ENCODE data around the gene TBC1D22A. TPM values are rescaled to one million over a fixed set of nuclear protein-coding genes. Genes with fewer than 3 reads are reported as not detected.

TBC1D22A gene
- total and polyA plus RNA-seq, 4 experiments from 2014 or later = 20.6 to 49.2 (median 36.7) TPM

DNA sequence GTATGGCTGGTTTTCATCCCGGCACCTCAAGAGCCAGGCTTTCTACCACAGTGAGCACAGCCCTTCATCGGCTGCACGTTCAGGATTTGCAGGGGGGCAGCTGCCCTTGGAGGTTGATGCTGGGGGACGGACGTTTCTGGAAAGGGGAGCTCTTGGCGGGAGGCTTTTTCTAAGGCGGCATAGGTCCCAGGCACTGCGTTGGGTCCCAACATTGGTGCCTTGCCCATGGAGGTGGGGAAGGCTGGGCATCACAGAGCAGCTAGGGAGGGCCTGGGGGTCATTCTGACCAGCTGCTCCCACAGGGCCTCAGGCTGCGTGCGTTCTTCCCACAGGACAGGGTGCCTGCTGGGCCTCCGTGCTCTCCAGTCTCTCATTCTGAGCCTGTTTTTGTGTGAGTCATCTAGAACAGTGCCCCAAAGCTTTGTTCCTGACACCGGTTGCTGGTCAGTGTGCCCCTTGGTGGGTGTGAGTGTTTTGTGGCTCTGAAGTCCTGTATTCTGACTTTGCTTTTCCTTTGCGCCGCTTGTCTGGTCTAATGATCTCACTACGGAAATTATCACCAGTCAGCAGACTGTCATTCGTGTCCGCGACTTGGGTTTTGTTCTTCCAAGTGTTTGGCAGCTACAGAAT, 275.9 kb downstream of the TBC1D22A start:
- intact Hi-C loops (cut with micrococcal nuclease) = no loop called here
- POLR2A ChIA-PET (ENCODE audit: partially characterized antibody) = no interaction called here
- Histone ChIP-seq H3K27me3 (ENCODE audit: insufficient read depth, low read length) (no peaks in the 10 kb centered on the region), H3K36me3 (ENCODE audit: insufficient read depth, low read length) (no peaks in the 10 kb centered on the region), H3K4me1 (ENCODE audit: insufficient read depth, low read length) (no peaks in the 10 kb centered on the region), H3K9me3 (ENCODE audit: control insufficient read depth in 1 of 2, low read length in 2 of 2) (no peaks in the 10 kb centered on the region), H3K27ac (ENCODE audit: low read depth, low read length) (no peak overlapping the region), H3K4me3 (ENCODE audit: low read length in 2 of 2) (no peak overlapping the region)
- Mint-ChIP-seq H3K9me3 (peaks cover 0 to 2% (median 0%) of the 10 kb centered on the region in 8 donors), H3K27ac (peak overlapping the region in 1 of 7 donors; percentile 23), H3K4me3 (no peak overlapping the region), H3K36me3 (peaks cover 25 to 30% of the 10 kb centered on the region in 2 donors), H3K4me1 (peaks cover 8 to 26% (median 19%) of the 10 kb centered on the region in 4 donors), H3K27me3 (no peaks in the 10 kb centered on the region)
- DNase-seq = no peak
- CTCF ChIA-PET (ENCODE audit: partially characterized antibody) = no interaction called here

DNA sequence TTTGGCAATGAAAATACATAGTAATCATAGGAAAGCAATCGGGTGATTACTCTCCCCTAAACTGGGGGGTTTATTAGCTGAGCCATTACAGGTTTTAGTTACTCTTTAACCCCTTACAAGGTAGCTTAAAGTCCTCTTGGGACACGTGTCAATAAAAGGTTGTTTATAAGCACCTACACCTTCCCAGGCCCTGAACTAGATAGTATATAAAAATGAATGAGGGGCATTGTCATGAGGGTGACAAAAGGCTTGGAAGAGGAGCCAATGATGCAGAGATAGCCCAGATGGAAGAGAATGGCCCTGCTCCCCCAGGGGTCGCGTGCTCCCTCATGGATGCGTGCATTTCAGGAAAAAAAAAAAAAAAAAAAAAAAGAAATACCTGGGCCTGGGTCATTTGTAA, 276.9 kb downstream of the TBC1D22A start:
- Histone ChIP-seq H3K27ac (ENCODE audit: low read depth, low read length) (no peak overlapping the region), H3K27me3 (ENCODE audit: insufficient read depth, low read length) (no peaks in the 10 kb centered on the region), H3K36me3 (ENCODE audit: insufficient read depth, low read length) (no peaks in the 10 kb centered on the region), H3K4me3 (ENCODE audit: low read length in 2 of 2) (no peak overlapping the region), H3K9me3 (ENCODE audit: control insufficient read depth in 1 of 2, low read length in 2 of 2) (no peaks in the 10 kb centered on the region), H3K4me1 (ENCODE audit: insufficient read depth, low read length) (no peaks in the 10 kb centered on the region)
- no peak for DNase-seq
- Mint-ChIP-seq H3K27ac (no peak overlapping the region), H3K4me1 (peaks cover 12 to 33% (median 28%) of the 10 kb centered on the region in 4 donors), H3K4me3 (no peak overlapping the region), H3K27me3 (no peaks in the 10 kb centered on the region), H3K36me3 (peaks cover 25 to 27% of the 10 kb centered on the region in 2 donors), H3K9me3 (no peaks in the 10 kb centered on the region)
- POLR2A ChIA-PET (ENCODE audit: partially characterized antibody) = no interaction called here
- CTCF ChIA-PET (ENCODE audit: partially characterized antibody) = no interaction called here
- intact Hi-C loops (cut with micrococcal nuclease) = no loop called here

DNA sequence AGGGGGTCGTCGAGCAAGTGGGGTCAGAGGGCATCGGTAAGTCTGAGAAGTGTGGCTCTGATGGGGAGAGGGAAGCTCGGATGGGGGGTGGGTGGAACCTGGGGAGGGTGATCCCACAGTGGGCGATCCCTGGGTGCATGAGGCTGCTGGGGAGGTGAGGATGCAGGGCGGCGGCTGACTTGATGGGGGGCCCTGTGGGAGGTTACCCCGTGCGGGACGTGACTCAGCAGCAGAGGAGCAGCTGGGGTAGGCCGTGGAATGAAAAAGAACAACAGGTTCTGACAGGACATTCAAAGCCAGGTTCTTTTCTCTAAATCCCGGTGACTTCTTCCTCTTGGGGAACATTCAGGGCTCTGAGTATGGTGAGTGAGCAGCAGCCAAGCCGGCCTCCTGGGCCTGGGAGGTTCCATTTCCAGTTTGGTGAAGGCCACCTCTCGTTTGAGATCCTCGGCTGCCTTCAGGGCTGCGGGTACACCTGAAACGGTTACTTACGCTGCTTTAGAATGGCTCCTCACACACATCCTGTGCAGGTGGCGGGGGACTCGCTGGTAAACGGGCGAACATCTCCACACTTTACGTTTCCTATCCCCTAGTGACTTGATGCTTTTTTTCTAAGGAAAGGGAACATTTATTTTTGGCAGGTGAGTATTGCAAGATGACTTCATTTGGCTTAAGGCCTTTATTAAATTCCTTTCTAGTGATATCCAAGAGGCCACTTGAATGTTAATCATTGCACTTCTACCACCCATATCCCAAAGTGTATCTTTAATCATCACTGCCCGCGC, 278.2 kb downstream of the TBC1D22A start:
- Mint-ChIP-seq H3K27ac (peak overlapping the region in 1 of 7 donors; percentile 29), H3K4me3 (no peak overlapping the region), H3K9me3 (no peaks in the 10 kb centered on the region), H3K27me3 (no peaks in the 10 kb centered on the region), H3K36me3 (peaks cover 25 to 26% of the 10 kb centered on the region in 2 donors), H3K4me1 (peaks cover 16 to 38% (median 32%) of the 10 kb centered on the region in 4 donors)
- POLR2A ChIA-PET (ENCODE audit: partially characterized antibody) = no interaction called here
- Histone ChIP-seq H3K27ac (ENCODE audit: low read depth, low read length) (no peak overlapping the region), H3K27me3 (ENCODE audit: insufficient read depth, low read length) (no peaks in the 10 kb centered on the region), H3K4me1 (ENCODE audit: insufficient read depth, low read length) (no peaks in the 10 kb centered on the region), H3K36me3 (ENCODE audit: insufficient read depth, low read length) (no peaks in the 10 kb centered on the region), H3K4me3 (ENCODE audit: low read length in 2 of 2) (no peak overlapping the region), H3K9me3 (ENCODE audit: control insufficient read depth in 1 of 2, low read length in 2 of 2) (no peaks in the 10 kb centered on the region)
- CTCF ChIA-PET (ENCODE audit: partially characterized antibody) = no interaction called here
- DNase-seq = no peak
- intact Hi-C loops (cut with micrococcal nuclease) = no loop called here

GRCh38 chr22:47041271-47042115, 279.0 kb downstream of the TBC1D22A start:
- DNase-seq = no peak
- H3K4me3 ChIP-seq (ENCODE audit: low read length in 2 of 2) = no peak overlapping the region
- POLR2A ChIA-PET (ENCODE audit: partially characterized antibody) = no interaction called here
- no peaks in the 10 kb centered on the region for H3K4me1 ChIP-seq (ENCODE audit: insufficient read depth, low read length)
- no peak overlapping the region for H3K27ac ChIP-seq (ENCODE audit: low read depth, low read length)
- Mint-ChIP-seq H3K36me3 (peaks cover 23 to 25% of the 10 kb centered on the region in 2 donors), H3K9me3 (no peaks in the 10 kb centered on the region), H3K4me1 (peaks cover 17 to 38% (median 33%) of the 10 kb centered on the region in 4 donors), H3K27me3 (no peaks in the 10 kb centered on the region), H3K4me3 (no peak overlapping the region), H3K27ac (peak overlapping the region in 1 of 7 donors; percentile 82)
- CTCF ChIA-PET (ENCODE audit: partially characterized antibody) = no interaction called here
- intact Hi-C loops (cut with micrococcal nuclease) = no loop called here
- no peaks in the 10 kb centered on the region for H3K27me3 ChIP-seq (ENCODE audit: insufficient read depth, low read length)
- H3K9me3 ChIP-seq (ENCODE audit: control insufficient read depth in 1 of 2, low read length in 2 of 2) = no peaks in the 10 kb centered on the region
- no peaks in the 10 kb centered on the region for H3K36me3 ChIP-seq (ENCODE audit: insufficient read depth, low read length)

DNA sequence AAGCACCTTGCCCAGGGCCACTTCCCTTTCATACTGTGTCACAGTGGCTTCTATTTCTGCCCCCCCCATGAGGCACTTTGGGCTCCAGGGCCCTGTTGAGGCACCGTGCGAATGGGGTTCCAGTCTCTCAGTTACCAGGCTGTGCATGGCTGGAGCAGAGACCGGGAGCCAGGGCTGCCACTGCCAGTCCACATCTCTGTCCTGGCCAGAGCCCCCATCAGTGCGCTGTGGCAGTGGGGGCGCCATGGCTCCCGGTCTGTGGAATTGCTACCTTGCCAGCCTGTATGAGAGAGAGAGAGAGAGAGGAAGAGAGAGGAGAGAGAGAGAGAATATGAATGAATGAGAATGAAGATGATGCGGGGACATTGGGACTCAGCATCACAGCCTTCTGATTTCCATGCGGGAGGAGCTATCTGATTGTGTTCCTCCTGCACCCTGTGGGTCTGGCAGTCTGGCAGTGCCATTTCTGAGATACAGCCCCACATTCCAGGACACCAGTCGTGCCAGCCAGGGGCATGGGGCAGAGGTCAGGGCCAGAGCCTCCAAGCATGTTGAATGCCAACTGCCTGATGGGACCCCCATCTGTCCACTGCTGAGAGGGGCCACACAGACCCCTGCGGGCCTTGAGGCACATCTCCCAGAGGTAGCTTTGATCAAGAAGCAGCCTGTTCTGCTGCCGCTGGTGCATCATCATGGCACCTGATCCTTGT, 279.8 kb downstream of the TBC1D22A start:
- Histone ChIP-seq H3K36me3 (ENCODE audit: insufficient read depth, low read length) (no peaks in the 10 kb centered on the region), H3K4me1 (ENCODE audit: insufficient read depth, low read length) (no peaks in the 10 kb centered on the region), H3K4me3 (ENCODE audit: low read length in 2 of 2) (no peak overlapping the region), H3K9me3 (ENCODE audit: control insufficient read depth in 1 of 2, low read length in 2 of 2) (no peaks in the 10 kb centered on the region), H3K27ac (ENCODE audit: low read depth, low read length) (no peak overlapping the region), H3K27me3 (ENCODE audit: insufficient read depth, low read length) (no peaks in the 10 kb centered on the region)
- Mint-ChIP-seq H3K27me3 (no peaks in the 10 kb centered on the region), H3K4me3 (peak overlapping the region in 1 of 8 donors; percentile 29), H3K27ac (peak overlapping the region in 4 of 7 donors; percentile 12 to 53 (median 30)), H3K36me3 (peaks cover 21 to 25% of the 10 kb centered on the region in 2 donors), H3K4me1 (peaks cover 21 to 38% (median 34%) of the 10 kb centered on the region in 4 donors), H3K9me3 (no peaks in the 10 kb centered on the region)
- ChIA-PET CTCF (ENCODE audit: partially characterized antibody) (no interaction called here), POLR2A (ENCODE audit: partially characterized antibody) (no interaction called here)
- intact Hi-C loops (cut with micrococcal nuclease) = no loop called here
- DNase-seq = no peak

GRCh38 chr22:47042861-47043496, 280.5 kb downstream of the TBC1D22A start:
- H3K27ac Mint-ChIP-seq = peak overlapping the region in 1 of 7 donors; percentile 62
- ChIA-PET POLR2A (ENCODE audit: partially characterized antibody) (no interaction called here), CTCF (ENCODE audit: partially characterized antibody) (no interaction called here)
- H3K4me3 Mint-ChIP-seq = peak overlapping the region in 1 of 8 donors; percentile 60
- Histone ChIP-seq H3K9me3 (ENCODE audit: control insufficient read depth in 1 of 2, low read length in 2 of 2) (no peaks in the 10 kb centered on the region), H3K4me3 (ENCODE audit: low read length in 2 of 2) (no peak overlapping the region), H3K4me1 (ENCODE audit: insufficient read depth, low read length) (no peaks in the 10 kb centered on the region), H3K27ac (ENCODE audit: low read depth, low read length) (no peak overlapping the region), H3K27me3 (ENCODE audit: insufficient read depth, low read length) (no peaks in the 10 kb centered on the region), H3K36me3 (ENCODE audit: insufficient read depth, low read length) (no peaks in the 10 kb centered on the region)
- H3K27me3 Mint-ChIP-seq = no peaks in the 10 kb centered on the region
- intact Hi-C loops (cut with micrococcal nuclease) = no loop called here
- H3K9me3 Mint-ChIP-seq = no peaks in the 10 kb centered on the region
- peaks cover 21 to 38% (median 34%) of the 10 kb centered on the region in 4 donors for H3K4me1 Mint-ChIP-seq
- DNase-seq = no peak
- peaks cover 17 to 22% of the 10 kb centered on the region in 2 donors for H3K36me3 Mint-ChIP-seq

Measured in CD4-positive, alpha-beta memory T cell (primary cell).